HG03108 (cell line): Measurements from ENCODE around the gene ARIH1.
"Not testable (repeated sequence)": the region's sequence is repeated elsewhere in the genome, so short reads cannot be mapped to it uniquely, and the experiment has no call there.

Experiments
- ATAC-seq: cut with Tn5 transposase; IDR thresholded peaks from one replicate; pipeline ENCODE4 v1.9.1; 2021; ENCODE audit warnings: moderate library complexity; ENCODE audit not compliant: unreplicated experiment

Gene ARIH1

GRCh38 chr15:72593838-72594237 is 119.7 kb downstream of the ARIH1 start:
- no peak for ATAC-seq

- no peak for ATAC-seq
These were observed 125.8 kb downstream of the ARIH1 start for GRCh38 chr15:72599855-72600464.

DNA sequence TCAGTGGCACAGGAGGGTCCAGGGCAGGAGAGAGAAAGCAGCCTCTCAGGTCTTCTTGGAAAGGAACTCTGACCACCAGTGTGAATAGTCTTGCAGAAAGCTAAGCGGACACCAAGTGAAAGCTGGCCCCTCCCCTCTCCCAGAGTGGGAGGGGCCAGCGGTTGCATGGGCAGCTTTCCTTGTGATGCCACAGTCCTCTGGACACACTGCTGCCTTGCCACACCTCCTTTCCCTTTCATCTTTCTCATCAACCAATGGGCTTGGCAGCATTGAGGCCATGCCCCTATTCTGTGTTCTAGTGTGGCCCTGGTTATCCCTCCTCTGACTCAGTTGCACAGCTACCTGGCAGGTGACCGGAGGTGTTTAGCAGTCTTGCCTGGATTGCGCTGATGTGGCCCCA is 130.7 kb downstream of the ARIH1 start:
- ATAC-seq, result no peak

GRCh38 chr15:72608084-72608483 is 134.0 kb downstream of the ARIH1 start:
- not testable (repeated sequence) for ATAC-seq

DNA sequence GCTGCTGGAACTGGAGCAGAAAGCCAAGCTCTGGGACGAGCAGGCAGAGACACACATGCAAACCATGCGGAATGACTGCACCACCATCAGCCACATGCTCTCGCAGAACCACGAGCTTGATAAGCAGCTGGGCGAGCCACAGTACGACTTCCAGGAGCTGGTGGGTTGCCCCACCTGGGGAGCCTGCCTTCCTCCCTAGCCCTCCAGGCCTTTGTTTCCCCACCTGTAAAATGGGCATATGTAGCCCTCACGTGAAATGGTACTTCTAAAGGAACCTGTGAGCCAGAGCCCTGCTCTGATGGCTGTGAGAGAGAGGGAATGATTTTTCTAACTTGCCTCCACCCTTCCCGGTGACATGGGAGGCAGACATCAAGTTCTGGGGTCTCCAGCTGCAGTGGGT is 135.7 kb downstream of the ARIH1 start:
- no peak for ATAC-seq

DNA sequence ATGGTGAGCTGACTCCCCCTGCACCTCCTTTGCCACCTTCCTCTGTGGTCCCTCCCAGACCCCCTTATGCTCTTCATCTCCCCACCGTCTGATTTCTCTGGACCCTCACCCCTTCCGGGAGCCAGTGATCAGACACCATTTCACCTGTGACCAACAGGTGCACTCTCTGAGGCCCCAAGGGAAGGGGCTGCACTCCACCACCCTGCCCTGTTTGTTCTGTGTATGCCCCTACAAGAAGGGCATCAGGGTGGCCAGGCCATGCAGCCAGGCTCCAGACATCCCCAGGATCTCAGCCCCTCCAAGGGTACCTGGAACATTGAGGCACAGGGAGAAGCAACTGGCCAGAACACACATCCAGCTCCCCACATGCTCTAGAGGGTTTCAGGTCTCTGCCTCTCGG is 138.2 kb downstream of the ARIH1 start:
- ATAC-seq, result not testable (repeated sequence)

DNA sequence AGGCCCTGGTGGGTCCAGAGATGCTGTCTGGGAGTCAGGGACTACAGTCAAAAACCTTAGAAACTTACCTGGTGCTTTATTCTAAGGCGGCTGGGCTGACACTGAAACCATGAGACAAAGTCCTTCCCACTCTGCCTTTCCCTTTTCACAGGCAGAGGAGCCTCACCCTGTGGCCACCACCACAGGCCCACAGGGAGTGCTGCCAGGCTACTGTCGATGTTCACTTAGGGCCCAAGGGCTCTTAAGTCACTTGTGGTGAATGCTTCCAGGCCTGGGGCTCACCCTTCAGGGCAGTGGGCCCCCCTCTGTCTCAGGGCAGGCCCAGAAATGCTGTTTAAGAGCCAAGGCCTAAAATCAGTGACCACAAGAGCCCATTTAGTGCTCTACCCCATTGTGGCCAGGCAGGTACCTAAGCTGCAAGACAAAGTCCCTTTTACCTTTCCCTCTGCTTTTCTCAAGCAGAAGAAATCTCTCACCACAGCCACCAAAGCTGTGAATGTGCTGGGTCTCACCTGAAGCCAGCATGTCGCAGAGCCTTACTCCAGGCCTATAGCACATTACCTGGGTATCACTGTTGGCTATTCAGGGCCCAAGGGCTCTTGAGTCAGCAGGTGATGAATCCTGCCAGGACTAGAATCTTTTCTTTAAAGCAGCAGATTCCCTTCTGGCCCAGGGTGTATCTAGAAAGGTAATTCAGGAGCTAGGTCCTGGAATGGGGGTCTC is 140.8 kb downstream of the ARIH1 start:
- ATAC-seq, result no peak

GRCh38 chr15:72615533-72616233 is 141.6 kb downstream of the ARIH1 start:
- not testable (repeated sequence) for ATAC-seq

DNA sequence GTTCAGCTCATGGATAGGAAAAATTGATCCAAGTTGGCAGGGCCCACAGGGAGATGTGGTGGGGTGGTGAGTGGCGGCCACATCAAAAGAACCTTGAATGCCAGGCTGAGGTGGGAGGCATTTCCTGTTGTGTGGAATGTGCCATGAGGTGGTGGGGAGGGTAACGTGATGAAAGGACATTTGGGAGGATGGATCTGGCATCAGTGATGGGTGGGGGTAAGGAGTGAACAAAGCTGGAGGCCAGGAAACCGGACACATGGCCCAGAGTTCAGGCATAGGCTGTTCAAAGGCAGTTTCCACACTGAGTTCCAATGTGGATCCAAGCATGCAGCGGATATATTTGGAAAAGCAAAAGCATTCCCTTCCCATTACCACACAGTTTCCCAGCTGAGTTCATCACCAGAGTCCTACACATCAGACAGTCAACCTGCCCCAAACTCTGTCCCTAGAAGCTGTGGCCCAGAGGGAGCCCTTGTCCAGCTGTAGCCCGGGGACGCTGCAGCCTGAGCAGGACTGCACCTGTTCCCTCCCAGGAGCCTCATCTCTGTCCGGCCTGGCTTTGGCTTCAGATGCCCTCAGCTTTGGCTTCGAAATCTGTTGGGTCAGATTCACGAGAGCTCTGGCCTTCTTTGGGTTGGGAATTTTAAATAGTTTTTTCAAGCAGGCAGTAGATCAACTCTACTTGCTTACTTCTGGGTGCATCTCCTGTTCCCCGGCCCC is 142.5 kb downstream of the ARIH1 start:
- ATAC-seq, result no peak

GRCh38 chr15:72623854-72624253 is 149.7 kb downstream of the ARIH1 start:
- ATAC-seq, result not testable (repeated sequence)

DNA sequence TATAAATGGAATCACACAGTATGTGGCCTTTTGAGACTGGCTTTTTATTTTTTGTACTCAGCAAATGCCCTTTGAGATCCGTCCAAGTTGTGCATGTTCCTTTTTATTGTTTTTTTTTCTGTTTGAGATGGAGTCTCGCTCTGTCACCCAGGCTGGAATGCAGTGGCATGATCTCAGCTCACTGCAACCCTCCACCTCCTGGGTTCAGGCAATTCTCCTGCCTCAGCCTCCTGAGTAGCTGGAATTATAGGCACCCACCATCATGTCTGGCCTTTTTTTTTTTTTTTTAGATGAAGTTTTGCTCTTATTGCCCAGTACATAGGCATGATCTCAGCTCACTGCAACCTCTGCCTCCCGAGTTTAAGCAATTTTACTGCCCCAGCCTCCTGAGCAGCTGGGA is 152.0 kb downstream of the ARIH1 start:
- not testable (repeated sequence) for ATAC-seq

GRCh38 chr15:72628249-72629067 is 154.3 kb downstream of the ARIH1 start:
- ATAC-seq, result not testable (repeated sequence)

- ATAC-seq, result not testable (repeated sequence)
These were observed 155.0 kb downstream of the ARIH1 start for GRCh38 chr15:72629068-72629570.

- ATAC-seq, result peak; percentile 65
These were observed 162.6 kb downstream of the ARIH1 start for GRCh38 chr15:72636519-72637282.

DNA sequence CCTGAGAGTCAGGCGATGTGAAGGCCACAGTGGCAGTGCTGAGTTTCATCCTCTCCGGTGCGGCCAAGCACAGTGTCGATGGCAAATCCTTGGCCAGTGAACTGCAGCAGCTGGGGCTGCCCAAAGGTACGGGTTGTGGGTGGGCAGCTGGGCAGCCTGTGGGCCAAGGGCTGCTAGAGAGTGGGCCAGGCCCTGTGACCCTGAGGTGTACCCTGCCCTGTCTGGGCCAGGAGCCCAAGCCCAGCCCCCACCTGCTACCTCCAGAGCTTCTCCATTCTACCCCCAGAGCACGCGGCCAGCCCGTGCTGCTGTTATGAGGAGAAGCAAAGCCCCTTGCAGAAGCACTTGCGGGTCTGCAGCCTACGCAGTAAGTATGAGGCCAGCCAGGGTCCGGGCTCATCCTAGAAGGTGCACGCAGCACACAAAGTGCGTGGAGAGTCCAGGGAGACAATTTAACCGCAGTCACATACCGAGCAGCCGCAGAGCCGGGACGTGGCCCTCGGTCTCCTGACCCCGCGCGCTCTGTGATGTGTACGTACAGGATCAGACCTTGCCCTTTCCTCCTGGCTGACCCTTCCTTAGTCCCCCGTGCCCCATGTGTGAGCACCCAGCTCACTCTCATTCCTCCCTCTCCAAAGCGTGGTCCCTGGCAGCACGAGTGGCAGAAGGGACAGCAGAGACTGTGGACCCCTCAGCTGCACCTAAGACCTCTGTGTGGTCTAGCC is 165.8 kb downstream of the ARIH1 start:
- ATAC-seq, result not testable (repeated sequence)

DNA sequence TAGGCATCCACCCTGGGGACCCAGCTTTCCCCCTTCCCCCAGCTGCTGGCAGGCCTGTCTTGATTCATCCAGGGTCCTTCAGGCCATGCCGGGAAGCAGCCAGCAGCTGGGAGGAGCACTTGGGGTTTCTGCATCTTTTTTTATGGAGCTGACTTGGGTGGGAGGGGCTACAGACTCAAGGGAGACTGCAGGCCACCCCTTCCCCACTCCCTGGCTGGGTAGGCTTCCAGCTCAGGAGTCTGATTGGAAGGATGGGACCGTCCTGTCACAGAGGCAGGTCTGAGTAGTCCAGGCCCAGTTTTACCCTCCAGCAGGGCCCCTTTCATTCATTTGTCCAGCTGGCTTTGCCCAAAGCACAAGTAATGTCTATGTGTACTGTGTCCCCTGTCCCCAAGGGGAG is 168.1 kb downstream of the ARIH1 start:
- not testable (repeated sequence) for ATAC-seq

GRCh38 chr15:72648631-72649253 is 174.6 kb downstream of the ARIH1 start:
- ATAC-seq, result not testable (repeated sequence)
